ENCODE results near the gene KIRREL2. TPM values are rescaled to one million over a fixed set of nuclear protein-coding genes. Genes with fewer than 3 reads are reported as not detected.

KIRREL2 gene
- total RNA-seq, 1 donor from 2014 or later = 0.18 TPM

GRCh38 chr19:35901055-35901644 is 44.4 kb downstream of the KIRREL2 start:
- no peaks in the 10 kb centered on the region for H3K9me3 ChIP-seq (ENCODE audit: insufficient read depth, low read depth, low read length)
- no peak overlapping the region for H2AFZ ChIP-seq (ENCODE audit: low read depth, low read length)
- H3K36me3 ChIP-seq (ENCODE audit: insufficient read depth, low read length) = peaks cover 2% of the 10 kb centered on the region
- DNase-seq (ENCODE audit: low read depth) (peak; percentile 53), FAIRE-seq (no peak)
- peak overlapping the region; percentile 94 for H3K4me2 ChIP-seq (ENCODE audit: low read length)
- H3K9ac ChIP-seq (ENCODE audit: low read length) = peak overlapping the region; percentile 82
- Mint-ChIP-seq H3K27me3 (ENCODE audit: low read depth, unreplicated experiment) (peaks cover 2% of the 10 kb centered on the region), H3K4me3 (ENCODE audit: unreplicated experiment) (peak overlapping the region; percentile 80), H3K4me1 (ENCODE audit: low read depth, unreplicated experiment) (peaks cover 13% of the 10 kb centered on the region), H3K36me3 (ENCODE audit: low read depth, unreplicated experiment) (no peaks in the 10 kb centered on the region), H3K27ac (ENCODE audit: unreplicated experiment) (peak overlapping the region; percentile 92), H3K9me3 (ENCODE audit: unreplicated experiment) (no peaks in the 10 kb centered on the region)
- H3K4me3 ChIP-seq (ENCODE audit: insufficient read depth, low read depth, low read length) = no peak overlapping the region
- peaks cover 4% of the 10 kb centered on the region for H3K79me2 ChIP-seq (ENCODE audit: insufficient read depth, low read length)
- no peaks in the 10 kb centered on the region for H4K20me1 ChIP-seq (ENCODE audit: insufficient read depth, low read length)
- TF ChIP-seq CTCF (IDR thresholded peaks at IDR 0.05; ENCODE audit: insufficient read depth, low read depth, low read length) = no peak
- no peak for TF ChIP-seq EZH2 (IDR thresholded peaks at IDR 0.05; ENCODE audit: insufficient read depth, low read length)
- no peaks in the 10 kb centered on the region for H3K27me3 ChIP-seq (ENCODE audit: insufficient read depth, low read length)
- H3K4me1 ChIP-seq (ENCODE audit: insufficient read depth, low read length) = peaks cover 32% of the 10 kb centered on the region
- H3K27ac ChIP-seq (ENCODE audit: low read depth, low read length) = peak overlapping the region; percentile 57

GRCh38 chr19:35901854-35902661 is 45.3 kb downstream of the KIRREL2 start, which contains the start of gene HCST:
Gene HCST, plus strand, starts transcription at chr19:35902529. Its CDS starts 65 bp downstream, at chr19:35902594.
- peaks cover 32% of the 10 kb centered on the region for H3K4me1 ChIP-seq (ENCODE audit: insufficient read depth, low read length)
- Mint-ChIP-seq H3K4me3 (ENCODE audit: unreplicated experiment) (peak within 1 kb of the TSS; percentile 80), H3K27me3 (ENCODE audit: low read depth, unreplicated experiment) (peaks cover 2% of the 10 kb centered on the region), H3K4me1 (ENCODE audit: low read depth, unreplicated experiment) (peaks cover 14% of the 10 kb centered on the region), H3K36me3 (ENCODE audit: low read depth, unreplicated experiment) (no peaks in the 10 kb centered on the region), H3K9me3 (ENCODE audit: unreplicated experiment) (no peaks in the 10 kb centered on the region), H3K27ac (ENCODE audit: unreplicated experiment) (peak within 1 kb of the TSS; percentile 96)
- TF ChIP-seq EZH2 (IDR thresholded peaks at IDR 0.05; ENCODE audit: insufficient read depth, low read length) = no peak
- TF ChIP-seq CTCF (IDR thresholded peaks at IDR 0.05; ENCODE audit: insufficient read depth, low read depth, low read length) = no peak
- H3K9me3 ChIP-seq (ENCODE audit: insufficient read depth, low read depth, low read length) = no peaks in the 10 kb centered on the region
- peaks cover 2% of the 10 kb centered on the region for H3K36me3 ChIP-seq (ENCODE audit: insufficient read depth, low read length)
- peak within 1 kb of the TSS; percentile 94 for H3K4me2 ChIP-seq (ENCODE audit: low read length)
- peaks cover 4% of the 10 kb centered on the region for H3K79me2 ChIP-seq (ENCODE audit: insufficient read depth, low read length)
- peak within 1 kb of the TSS; percentile 59 for H3K9ac ChIP-seq (ENCODE audit: low read length)
- no peak within 1 kb of the TSS for H3K27ac ChIP-seq (ENCODE audit: low read depth, low read length)
- peak; percentile 64 for DNase-seq (ENCODE audit: low read depth)
- peak within 1 kb of the TSS; percentile 90 for H2AFZ ChIP-seq (ENCODE audit: low read depth, low read length)
- peak within 1 kb of the TSS; percentile 23 for H3K4me3 ChIP-seq (ENCODE audit: insufficient read depth, low read depth, low read length)
- no peak for FAIRE-seq
- no peaks in the 10 kb centered on the region for H3K27me3 ChIP-seq (ENCODE audit: insufficient read depth, low read length)
- no peaks in the 10 kb centered on the region for H4K20me1 ChIP-seq (ENCODE audit: insufficient read depth, low read length)

All from astrocyte (in vitro differentiated cells and primary cell).